Muscle of leg (tissue), 11 donors: ENCODE results near the gene TSNAX. TPM values are rescaled to one million over a fixed set of nuclear protein-coding genes. Genes with fewer than 3 reads are reported as not detected.
"Not testable (repeated sequence)": the region's sequence is repeated elsewhere in the genome, so short reads cannot be mapped to it uniquely, and the experiment has no call there.

Experiments
- DNase-seq: peaks from one replicate; pipeline ENCODE4 v3.0.0; 2013
- H3K27ac ChIP-seq: one replicate; pipeline ENCODE4 v1.5.1; 2013; ENCODE audit warnings: mild to moderate bottlenecking, low read length, control low read depth
- H3K27me3 ChIP-seq: one replicate; pipeline ENCODE4 v1.6.1; 2013; ENCODE audit warnings: low read length; ENCODE audit not compliant: control insufficient read depth, insufficient read depth
- H3K36me3 ChIP-seq: one replicate; pipeline ENCODE4 v1.6.1; 2013; ENCODE audit warnings: low read length; ENCODE audit not compliant: control insufficient read depth, insufficient read depth
- H3K4me1 ChIP-seq: one replicate; pipeline ENCODE4 v1.6.1; 2013; ENCODE audit warnings: low read length; ENCODE audit not compliant: control insufficient read depth, insufficient read depth
- H3K4me3 ChIP-seq: one replicate; pipeline ENCODE4 v1.5.1; 2013; ENCODE audit warnings: low read length, control low read depth
- H3K9me3 ChIP-seq: replicated peaks from 2 replicates; pipeline ENCODE4 v1.6.1; 2013; ENCODE audit warnings: low read depth, low read length; ENCODE audit not compliant: control insufficient read depth
- WGBS: methylation state at CpG from one replicate; pipeline ENCODE4 v1.1.5; 2013; ENCODE audit warnings: missing lambda C conversion rate; ENCODE audit not compliant: insufficient coverage; 5-methylcytosine and 5-hydroxymethylcytosine counted together
- polyA plus RNA-seq, 8 donors: library from polyadenylated mRNA; unstranded; fragments of 120-200 nt; gene quantifications; one replicate each; pipeline versions ENCODE4 v1.2.1 to v1.2.3, GENCODE V29; 2013; ENCODE audit warnings: inconsistent platforms in 1 of 8, low replicate concordance in 1 of 8; ENCODE audit not compliant: insufficient read length in 8 of 8, insufficient read depth in 1 of 8
- total RNA-seq: library from RNA; stranded (reverse); fragments of 120-200 nt; gene quantifications from one replicate; pipeline ENCODE4 v1.2.4, GENCODE V29; 2013

TSNAX gene
- total and polyA plus RNA-seq, 9 donors: 23.0 to 34.7 (median 30.8) TPM

DNA sequence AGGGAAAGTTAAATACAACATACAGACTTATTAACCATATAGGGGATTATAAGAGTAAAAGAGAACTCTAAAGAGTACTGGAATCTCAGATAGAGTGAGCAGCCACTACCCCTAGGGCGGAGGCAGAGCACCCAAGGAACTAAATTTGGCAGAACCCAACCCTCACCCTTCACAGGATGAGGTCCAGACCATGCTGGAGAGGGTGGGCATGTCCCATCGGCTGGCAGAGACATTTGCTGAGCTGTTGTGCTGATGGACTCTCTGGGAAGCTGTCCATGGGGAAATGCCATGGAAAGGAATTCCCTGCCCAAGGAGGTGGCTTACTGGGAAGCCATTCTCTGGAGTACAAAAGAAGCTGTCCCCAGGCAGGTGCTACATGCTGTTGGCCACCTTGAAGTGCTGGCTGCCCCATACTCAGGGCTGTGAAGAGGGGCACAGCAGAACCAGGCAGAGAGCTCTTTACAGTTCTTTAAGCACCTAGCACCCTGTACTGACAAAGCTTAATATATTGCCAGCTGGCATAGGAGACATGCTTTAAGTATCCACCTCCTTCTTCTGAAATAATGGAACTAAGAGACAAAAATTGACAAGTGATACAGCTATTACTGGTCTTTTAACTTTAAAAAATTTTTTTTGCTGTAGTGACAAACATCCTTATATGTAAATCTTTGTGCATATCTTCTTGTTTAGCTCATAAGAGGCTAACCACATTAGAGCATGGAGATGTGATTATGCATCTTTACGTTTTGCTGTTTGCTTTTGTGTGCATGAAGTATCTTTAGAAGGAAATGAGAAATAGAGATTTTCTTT, 29.6 kb downstream of the TSNAX start:
- no CpG with 5 or more reads among the region's 3 CpGs for WGBS
- peaks cover 4% of the 10 kb centered on the region for H3K4me1 ChIP-seq
- H3K9me3 ChIP-seq: no peaks in the 10 kb centered on the region
- no peak for DNase-seq
- no peaks in the 10 kb centered on the region for H3K27me3 ChIP-seq
- no peak overlapping the region for H3K4me3 ChIP-seq
- no peak overlapping the region for H3K27ac ChIP-seq
- H3K36me3 ChIP-seq: no peaks in the 10 kb centered on the region

DNA sequence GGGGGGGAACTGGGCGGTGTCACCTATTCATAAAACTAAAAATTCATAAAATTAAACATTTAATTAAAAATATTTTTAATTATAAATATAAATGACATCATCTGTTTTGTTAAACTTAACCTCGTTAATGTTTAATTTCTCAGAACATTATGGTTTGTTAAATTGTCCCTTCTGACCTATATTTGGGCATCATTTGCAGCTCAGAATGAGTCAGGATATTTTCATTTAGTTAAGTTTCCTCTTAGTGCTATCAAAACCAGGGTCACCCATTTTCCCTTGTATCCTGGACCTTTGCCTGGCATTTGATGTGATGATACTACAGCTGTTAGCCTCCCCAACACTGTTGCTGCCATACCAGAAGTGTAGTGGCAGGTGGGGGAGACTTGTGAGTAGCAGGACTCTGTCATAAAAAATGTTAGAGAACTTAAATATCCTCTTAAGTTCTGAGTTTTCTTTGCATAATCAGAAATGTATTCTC, 30.3 kb downstream of the TSNAX start:
- no CpG with 5 or more reads among the region's 2 CpGs for WGBS
- peak; percentile 14 for DNase-seq
- peaks cover 4% of the 10 kb centered on the region for H3K4me1 ChIP-seq
- H3K27me3 ChIP-seq: no peaks in the 10 kb centered on the region
- H3K9me3 ChIP-seq: no peaks in the 10 kb centered on the region
- no peak overlapping the region for H3K4me3 ChIP-seq
- no peak overlapping the region for H3K27ac ChIP-seq
- H3K36me3 ChIP-seq: peaks cover 3% of the 10 kb centered on the region

DNA sequence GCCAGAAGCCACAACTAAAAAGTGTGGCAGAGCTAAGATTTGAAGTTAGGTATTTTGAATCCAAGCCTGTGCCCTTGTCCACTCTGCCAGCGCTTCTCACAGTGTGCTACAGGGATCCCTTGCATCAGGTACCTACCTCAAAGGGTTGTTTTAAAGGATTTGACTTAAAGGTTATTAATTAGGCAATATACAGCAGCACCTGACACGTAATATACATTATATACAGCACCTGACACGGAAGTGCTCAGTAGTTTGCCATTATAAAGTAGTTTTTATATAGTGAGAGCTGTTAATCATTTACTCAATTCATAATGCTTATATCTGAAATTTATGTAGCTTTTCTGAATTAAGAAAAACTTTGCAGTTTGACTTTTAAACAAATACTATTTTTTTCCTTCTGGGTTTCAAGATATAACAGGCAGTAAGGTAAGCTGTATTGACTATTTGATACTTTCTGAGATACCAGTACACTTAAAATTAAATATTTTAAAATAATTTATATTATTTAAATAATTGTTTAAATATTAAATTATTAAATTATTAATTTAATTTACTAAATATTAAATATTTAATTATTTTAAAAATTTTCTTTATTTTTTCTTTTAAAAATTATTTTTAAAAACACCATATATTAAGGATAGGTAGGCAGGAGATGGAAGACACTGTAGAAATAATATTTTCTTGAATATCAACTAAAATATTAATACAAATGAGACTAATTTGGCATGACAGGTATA, 33.3 kb downstream of the TSNAX start:
- WGBS: no CpG with 5 or more reads among the region's 3 CpGs
- no peak for DNase-seq
- H3K27ac ChIP-seq: no peak overlapping the region
- no peaks in the 10 kb centered on the region for H3K9me3 ChIP-seq
- no peaks in the 10 kb centered on the region for H3K27me3 ChIP-seq
- peaks cover 4% of the 10 kb centered on the region for H3K4me1 ChIP-seq
- peaks cover 7% of the 10 kb centered on the region for H3K36me3 ChIP-seq
- no peak overlapping the region for H3K4me3 ChIP-seq

DNA sequence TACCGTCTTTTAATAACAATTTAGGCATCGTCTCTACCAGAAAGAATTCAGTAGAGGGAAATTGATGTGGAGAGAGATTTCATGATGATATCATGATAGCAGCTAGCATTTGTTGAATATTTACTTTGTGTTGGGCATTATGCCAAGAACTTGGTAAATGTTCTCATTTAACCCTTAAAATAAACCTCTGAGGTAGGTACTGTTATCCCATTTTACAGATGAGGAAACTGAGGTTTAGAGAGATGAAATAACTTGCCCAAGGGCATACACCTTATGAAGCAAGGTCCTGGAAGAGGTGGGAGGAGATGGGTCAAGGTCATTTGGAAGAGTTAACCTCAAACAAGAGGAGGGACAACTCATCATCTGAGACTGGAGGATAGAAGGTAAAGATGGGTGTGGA, 34.8 kb downstream of the TSNAX start:
- peaks cover 7% of the 10 kb centered on the region for H3K36me3 ChIP-seq
- WGBS: no CpG with 5 or more reads among the region's 2 CpGs

DNA sequence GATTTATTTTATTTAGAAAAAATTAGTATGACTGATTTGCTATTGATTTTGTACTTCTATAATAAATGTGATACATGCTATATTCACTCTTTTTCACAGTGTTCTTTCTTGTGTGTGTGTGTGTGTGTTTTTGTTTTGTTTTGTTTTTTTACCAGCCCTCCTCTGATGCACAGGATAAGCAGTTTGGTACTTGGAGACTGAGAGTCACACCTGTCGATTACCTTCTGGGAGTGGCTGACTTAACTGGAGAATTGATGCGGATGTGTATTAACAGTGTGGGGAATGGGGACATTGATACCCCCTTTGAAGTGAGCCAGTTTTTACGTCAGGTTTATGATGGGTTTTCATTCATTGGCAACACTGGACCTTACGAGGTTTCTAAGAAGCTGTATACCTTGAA, 35.9 kb downstream of the TSNAX start:
- no peaks in the 10 kb centered on the region for H3K4me1 ChIP-seq
- peaks cover 8% of the 10 kb centered on the region for H3K36me3 ChIP-seq
- H3K4me3 ChIP-seq: no peak overlapping the region
- H3K27me3 ChIP-seq: no peaks in the 10 kb centered on the region
- no peaks in the 10 kb centered on the region for H3K9me3 ChIP-seq
- H3K27ac ChIP-seq: no peak overlapping the region
- no peak for DNase-seq
- 93% methylated on average over 4 of the region's 4 CpGs for WGBS

More for the DNA sequence above, 34.8 kb downstream of the TSNAX start:
- Histone ChIP-seq H3K4me1 (no peaks in the 10 kb centered on the region), H3K9me3 (no peaks in the 10 kb centered on the region), H3K27ac (no peak overlapping the region), H3K27me3 (no peaks in the 10 kb centered on the region), H3K4me3 (no peak overlapping the region)
- no peak for DNase-seq

DNA sequence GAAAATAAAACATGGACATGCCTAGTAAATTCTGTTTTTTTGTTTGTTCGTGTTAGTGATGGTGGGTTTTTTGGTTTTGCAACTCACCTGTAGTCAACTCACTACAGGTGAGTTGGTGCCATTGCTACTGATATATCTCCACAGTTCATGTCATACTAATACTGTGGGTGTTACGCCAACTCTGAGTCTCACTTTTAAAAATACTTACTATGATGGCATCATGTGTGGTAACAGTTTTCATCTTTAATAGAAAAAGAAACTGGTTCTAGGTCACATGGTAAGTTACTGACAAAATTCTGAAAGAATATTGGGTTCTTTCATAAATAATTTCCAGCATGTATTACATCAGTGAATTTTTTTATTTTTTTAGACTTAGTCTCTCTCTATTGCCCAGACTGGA, 38.0 kb downstream of the TSNAX start:
- no CpG with 5 or more reads among the region's 2 CpGs for WGBS
- no peak for DNase-seq
- Histone ChIP-seq H3K36me3 (peaks cover 10% of the 10 kb centered on the region), H3K4me3 (no peak overlapping the region), H3K27me3 (no peaks in the 10 kb centered on the region), H3K27ac (no peak overlapping the region), H3K9me3 (no peaks in the 10 kb centered on the region), H3K4me1 (no peaks in the 10 kb centered on the region)

DNA sequence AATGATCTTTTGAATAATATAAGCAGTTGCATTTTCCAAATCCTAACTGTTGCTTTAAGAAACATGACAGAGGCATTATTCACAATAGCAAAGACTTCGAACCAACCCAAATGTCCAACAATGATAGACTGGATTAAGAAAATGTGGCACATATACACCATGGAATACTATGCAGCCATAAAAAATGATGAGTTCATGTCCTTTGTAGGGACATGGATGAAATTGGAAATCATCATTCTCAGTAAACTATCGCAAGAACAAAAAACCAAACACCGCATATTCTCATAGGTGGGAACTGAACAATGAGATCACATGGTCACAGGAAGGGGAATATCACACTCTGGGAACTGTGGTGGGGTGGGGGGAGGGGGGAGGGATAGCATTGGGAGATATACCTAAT, 41.8 kb downstream of the TSNAX start:
- H3K9me3 ChIP-seq, H3K27me3 ChIP-seq, H3K4me1 ChIP-seq, H3K4me3 ChIP-seq, H3K36me3 ChIP-seq, DNase-seq, H3K27ac ChIP-seq: not testable (repeated sequence)
- no CpG with 5 or more reads among the region's 3 CpGs for WGBS

DNA sequence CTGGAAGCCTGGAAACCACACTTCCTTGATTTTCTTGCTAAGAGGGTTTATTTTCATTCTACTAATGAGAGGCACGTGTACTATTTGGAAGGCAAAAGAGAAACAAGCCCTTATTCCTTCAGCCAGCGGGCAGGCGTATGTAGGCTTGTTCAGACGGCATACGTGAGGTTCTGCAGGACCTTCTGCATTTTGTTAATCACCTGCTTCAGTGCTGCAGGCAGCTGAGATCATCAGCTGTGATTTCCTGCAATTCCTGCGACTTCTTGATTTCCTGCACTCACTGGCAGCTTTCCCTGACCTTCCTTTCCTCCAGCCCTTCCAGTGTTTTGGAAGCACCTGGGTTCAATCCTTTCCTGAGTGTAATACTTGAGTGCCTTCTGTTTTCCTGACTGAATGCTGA, 43.4 kb downstream of the TSNAX start:
- H3K4me1 ChIP-seq: no peaks in the 10 kb centered on the region
- H3K27ac ChIP-seq: peak overlapping the region; percentile 75
- WGBS: 57% methylated on average over 4 of the region's 6 CpGs
- DNase-seq: peak; percentile 75
- H3K27me3 ChIP-seq: no peaks in the 10 kb centered on the region
- peaks cover 2% of the 10 kb centered on the region for H3K36me3 ChIP-seq
- H3K4me3 ChIP-seq: no peak overlapping the region
- no peaks in the 10 kb centered on the region for H3K9me3 ChIP-seq

DNA sequence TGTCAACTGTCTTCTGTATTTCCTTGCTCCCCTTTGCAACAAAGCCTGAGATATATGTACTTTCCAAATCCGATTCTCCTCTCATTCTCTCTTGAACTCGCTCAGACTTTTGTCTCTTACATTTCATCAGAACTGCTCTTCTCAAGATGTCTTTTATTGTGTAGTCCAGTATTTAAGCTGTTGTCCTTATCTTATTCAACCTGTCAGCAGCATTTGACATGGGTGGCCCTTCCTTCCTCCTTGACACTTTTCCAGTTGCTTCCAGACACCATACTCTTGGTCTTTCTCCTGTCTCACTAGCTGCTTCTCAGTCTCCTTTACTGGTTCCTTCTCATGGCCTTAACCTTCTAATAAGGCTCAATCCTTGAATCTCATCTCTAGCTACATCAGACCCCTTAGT, 47.0 kb downstream of the TSNAX start:
- no CpG with 5 or more reads among the region's 2 CpGs for WGBS

More for the DNA sequence above, 47.0 kb downstream of the TSNAX start:
- H3K4me3 ChIP-seq: no peak overlapping the region
- H3K36me3 ChIP-seq: no peaks in the 10 kb centered on the region
- H3K27me3 ChIP-seq: no peaks in the 10 kb centered on the region
- no peaks in the 10 kb centered on the region for H3K4me1 ChIP-seq
- no peak overlapping the region for H3K27ac ChIP-seq
- no peak for DNase-seq
- no peaks in the 10 kb centered on the region for H3K9me3 ChIP-seq
